HepG2 (cell line): ENCODE results near the gene TGFBRAP1. TPM values are rescaled to one million over a fixed set of nuclear protein-coding genes. Genes with fewer than 3 reads are reported as not detected.

Experiments
- ATAC-seq: fragments of 200-7000 bp; cut with Tn5 transposase; 3 replicates; pipeline ENCODE4 v1.9.1; 2020; ENCODE audit warnings: mild to moderate bottlenecking, moderate library complexity
- BruUV-seq: library from RNA; stranded (reverse); fragments of 400-500 nt; replicated peaks from 2 replicates; lab custom pipeline; 2021; lab: Mats Ljungman, UMichigan
- CTCF ChIA-PET: fragments of 300-600 bp; formaldehyde crosslinking; extraction: SDS; loops from one replicate; lab custom pipeline; 2021; ENCODE audit warnings: low total read pairs, inconsistent platforms, low intra/inter-chr PET ratio; lab: Yijun Ruan, JAX
- POLR2A ChIA-PET: fragments of 350-600 bp; sonication (Branson Sonifier 250); formaldehyde crosslinking; loops from one replicate; lab custom pipeline; 2020; ENCODE audit warnings: antibody characterized with exemption, inconsistent platforms; lab: Yijun Ruan, JAX
- DNase-seq: peaks from one replicate; pipeline ENCODE4 v3.0.0-alpha.2; 2015; ENCODE audit warnings: low spot score
- FAIRE-seq: peaks from 3 replicates; lab custom pipeline; 2011; peaks lifted over from hg19 to GRCh38; lab: Jason Lieb, UNC
- H2AFZ ChIP-seq: one replicate; pipeline ENCODE4 v1.6.1; 2011; ENCODE audit warnings: low read length, inconsistent platforms
- H3K27ac ChIP-seq: fragments of 300-600 bp; 3 replicates; pipeline ENCODE4 v1.8.0; 2011; ENCODE audit warnings: mixed run types, mild to moderate bottlenecking, mixed read lengths, low read length, inconsistent platforms; ENCODE audit not compliant: insufficient read depth; ENCODE audit errors: extremely low read length
- H3K27me3 ChIP-seq, 2 experiments: fragments of 200-600 bp in 1 of 2; 2 replicates in 1 of 2; 3 replicates in 1 of 2; pipeline versions ENCODE4 v1.6.0 to v1.8.0; 2011; ENCODE audit warnings: low read length in 2 of 2, mild to moderate bottlenecking in 2 of 2, moderate library complexity in 2 of 2, inconsistent platforms in 1 of 2; ENCODE audit not compliant: insufficient read depth in 2 of 2, control insufficient read depth in 1 of 2
- H3K36me3 ChIP-seq, 2 experiments: fragments of 200-600 bp in 1 of 2; replicated peaks in 1 of 2; 2 replicates in 1 of 2; 3 replicates in 1 of 2; pipeline versions ENCODE4 v1.5.1 to v1.8.0; 2011; ENCODE audit warnings: low read length in 2 of 2, inconsistent platforms in 1 of 2; ENCODE audit not compliant: insufficient read depth in 2 of 2, control insufficient read depth in 1 of 2
- H3K4me1 ChIP-seq: 2 replicates; pipeline ENCODE4 v1.5.1; 2012; ENCODE audit warnings: low read length, inconsistent platforms; ENCODE audit not compliant: insufficient read depth
- H3K4me2 ChIP-seq: 2 replicates; pipeline ENCODE4 v1.6.0; 2011; ENCODE audit warnings: low read depth, low read length, inconsistent platforms
- H3K4me3 ChIP-seq, 3 experiments: fragments of 200-600 bp in 1 of 3; sonication (generic), shearing (Covaris generic) in 1 of 3; replicated peaks in 1 of 3; 2 replicates each; pipeline ENCODE4 v1.5.1; 2011 to 2016; ENCODE audit warnings: low read length in 3 of 3, inconsistent platforms in 2 of 3, low read depth in 2 of 3, mild to moderate bottlenecking in 2 of 3, control low read depth in 1 of 3, mixed read lengths in 1 of 3; ENCODE audit not compliant: insufficient read depth in 1 of 3
- H3K79me2 ChIP-seq: one replicate; pipeline ENCODE4 v1.6.1; 2011; ENCODE audit warnings: low read length, inconsistent platforms; ENCODE audit not compliant: insufficient read depth
- H3K9ac ChIP-seq: 2 replicates; pipeline ENCODE4 v1.6.0; 2011; ENCODE audit warnings: mild to moderate bottlenecking, low read depth, low read length, inconsistent platforms; ENCODE audit not compliant: insufficient read depth
- H3K9me3 ChIP-seq: 2 replicates; pipeline ENCODE4 v1.5.1; 2012; ENCODE audit warnings: mild to moderate bottlenecking, low read length
- H4K20me1 ChIP-seq: 2 replicates; pipeline ENCODE4 v1.6.0; 2011; ENCODE audit warnings: inconsistent platforms, mild to moderate bottlenecking, low read length, moderate library complexity; ENCODE audit not compliant: insufficient read depth
- CREBL2 ChIP-seq: sonication (generic); formaldehyde crosslinking; IDR thresholded peaks from 2 replicates; pipeline ENCODE4 v1.8.1; 2023; ENCODE audit warnings: missing genetic modification reagents, mild to moderate bottlenecking, borderline replicate concordance
- EHMT2 ChIP-seq: fragments of 200-600 bp; sonication (generic); IDR thresholded peaks from 2 replicates; pipeline ENCODE4 v1.7.0; 2017; ENCODE audit warnings: antibody characterized with exemption, low read depth, low read length, borderline replicate concordance
- HMGXB3 ChIP-seq: sonication (generic); formaldehyde crosslinking; IDR thresholded peaks from 2 replicates; pipeline ENCODE4 v1.4.0; 2020; ENCODE audit warnings: missing genetic modification reagents, borderline replicate concordance
- RAD21 ChIP-seq: fragments of 450-650 bp; formaldehyde crosslinking; IDR thresholded peaks from 2 replicates; pipeline ENCODE4 v1.5.0; 2020; ENCODE audit warnings: mild to moderate bottlenecking
- SETDB1 ChIP-seq: sonication (generic); formaldehyde crosslinking; IDR thresholded peaks from 2 replicates; pipeline ENCODE4 v1.5.1; 2020; ENCODE audit warnings: missing genetic modification reagents, mild to moderate bottlenecking, borderline replicate concordance
- STAG1 ChIP-seq: sonication (generic); formaldehyde crosslinking; IDR thresholded peaks from 2 replicates; pipeline ENCODE4 v1.4.0; 2020; ENCODE audit warnings: missing genetic modification reagents
- XRCC5 ChIP-seq: fragments of 200-400 bp; formaldehyde crosslinking; optimal IDR thresholded peaks from 2 replicates; pipeline ENCODE3; 2017; ENCODE audit warnings: mild to moderate bottlenecking, low read length
- ZBTB7A ChIP-seq: sonication (generic); formaldehyde crosslinking; IDR thresholded peaks from 2 replicates; pipeline ENCODE4 v1.8.0; 2022; ENCODE audit warnings: mild to moderate bottlenecking, missing genetic modification reagents
- WGBS: methylation state at CpG from one replicate; pipeline ENCODE4 v1.1.6; 2017; ENCODE audit warnings: low lambda C conversion rate; 5-methylcytosine and 5-hydroxymethylcytosine counted together
- in situ Hi-C: cut with HindIII; loops from 2 replicates; pipeline ENCODE4 v1.10.0; 2017; ENCODE audit warnings: low pct_unique_long_range_greater_than_20kb; ENCODE audit not compliant: extremely low pct_ligation_motif_present
- intact Hi-C: fragments of 100-400 bp; cut with micrococcal nuclease; formaldehyde crosslinking; loops from one replicate; pipeline ENCODE4 v1.10.0; 2022; ENCODE audit not compliant: unreplicated experiment
- polyA plus RNA-seq, 8 experiments: library from polyadenylated mRNA; depleted of rRNA in 3 of 8; stranded (reverse) in 7 of 8; unstranded in 1 of 8; fragments of >200 nt; fragmentation: Illumina TruSeq in 4 of 8; extraction: Trizol in 4 of 8; gene quantifications; 2 replicates each; pipeline versions ENCODE4 v1.2.1 to v1.2.3, GENCODE V29; 2011 to 2016; ENCODE audit warnings: low read depth in 4 of 8, missing spikeins in 1 of 8, mixed read lengths in 1 of 8; ENCODE audit not compliant: insufficient read depth in 1 of 8
- total RNA-seq, 5 experiments: library from RNA; depleted of rRNA; stranded (reverse); fragments of >200 nt; fragmentation: Illumina TruSeq; extraction: Trizol; gene quantifications; 2 replicates each; pipeline ENCODE4 v1.2.3, GENCODE V29; 2016; ENCODE audit warnings: low read depth in 1 of 5
- TF ChIP-seq, protein P1 (sequence below): sonication (generic); formaldehyde crosslinking; IDR thresholded peaks from 2 replicates; pipeline ENCODE4 v1.9.0; 2022; ENCODE audit warnings: low read depth, missing genetic modification reagents
- TF ChIP-seq, protein P2 (sequence below): sonication (generic); formaldehyde crosslinking; IDR thresholded peaks from 2 replicates; pipeline ENCODE4 v1.5.0; 2020; ENCODE audit warnings: mild to moderate bottlenecking, missing genetic modification reagents, moderate library complexity

The TGFBRAP1 gene
- total and polyA plus RNA-seq, 2 of the 13 experiments (the other 11 are each of a cell fraction or from before 2014, with no cell fraction given) = 12.7 to 22.9 TPM

GRCh38 chr2:105296017-105296611, 33.4 kb downstream of the TGFBRAP1 start (continued):
- no peak for TF ChIP-seq ZBTB7A (CRISPR knock-in tag)

DNA sequence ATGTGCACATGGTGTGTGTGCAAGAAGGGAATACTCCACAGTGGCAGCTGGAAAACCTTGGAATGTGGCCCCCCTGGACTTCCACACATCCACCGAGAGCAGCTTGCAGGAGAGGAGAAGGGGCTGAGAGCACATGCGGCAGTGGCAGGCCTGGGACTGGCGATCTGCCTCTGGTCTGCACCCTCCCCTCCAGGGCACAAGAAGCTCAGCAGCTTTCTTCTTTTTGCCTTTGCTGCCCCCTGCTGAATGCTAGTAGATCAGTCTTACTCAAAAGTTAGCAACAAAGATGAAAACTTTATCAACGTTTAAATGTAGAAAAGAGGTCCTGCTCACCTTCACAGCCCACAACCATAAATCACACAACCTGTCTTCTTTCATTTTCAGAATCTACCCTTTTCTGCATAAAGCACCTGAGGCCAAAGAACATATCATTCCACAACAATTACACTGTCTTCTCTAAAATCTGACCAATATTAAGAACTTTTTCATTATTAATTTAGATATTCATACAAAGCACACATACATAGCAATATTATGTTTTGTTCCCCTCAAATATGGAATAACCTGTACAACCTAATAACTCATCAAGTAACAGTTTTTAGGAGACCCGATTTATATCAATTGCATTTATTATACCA, 34.6 kb downstream of the TGFBRAP1 start:
- no TSS peak for BruUV-seq
- H4K20me1 ChIP-seq = 0 out of 2 replicates have a peak, but pooled peaks cover 3% of the 10 kb centered on the region
- H3K9me3 ChIP-seq = no peaks in the 10 kb centered on the region
- peak; percentile 90 for ATAC-seq
- H3K79me2 ChIP-seq = peaks cover 3% of the 10 kb centered on the region
- ChIA-PET CTCF (interaction anchor here (1.1 kb wide), 1 partner anchor 181 kb away, joined by 3 read pairs; no protein-coding TSS in a partner anchor), POLR2A (interaction anchor here (1.0 kb wide), 1 partner anchor 35 kb away, joined by 3 read pairs; the partner anchor contains the start of gene TGFBRAP1)
- H3K36me3 ChIP-seq = peaks cover 27 to 81% of the 10 kb centered on the region in 2 experiments
- H3K27ac ChIP-seq = no peak overlapping the region
- no peak overlapping the region for H3K4me3 ChIP-seq
- H3K27me3 ChIP-seq = no peaks in the 10 kb centered on the region
- in situ Hi-C loops = no loop called here
- FAIRE-seq = peak; percentile 74
- intact Hi-C loops = loop anchor here (1.0 kb wide), 1 partner anchor 181 kb away; no protein-coding TSS in a partner anchor
- no peak overlapping the region for H3K9ac ChIP-seq
- 74% methylated on average over 5 of the region's 5 CpGs for WGBS
- TF ChIP-seq STAG1 (CRISPR knock-in tag) (peak; percentile 25; the same call in 1 of the 2 replicates), CREBL2 (CRISPR knock-in tag) (no peak), SETDB1 (no peak), XRCC5 (peak; percentile 28), HMGXB3 (CRISPR knock-in tag) (no peak), RAD21 (CRISPR knock-in tag) (0 out of 2 replicates have a peak, but pooled peaks have one; percentile 22), EHMT2 (no peak)
- TF ChIP-seq, protein P1, sequence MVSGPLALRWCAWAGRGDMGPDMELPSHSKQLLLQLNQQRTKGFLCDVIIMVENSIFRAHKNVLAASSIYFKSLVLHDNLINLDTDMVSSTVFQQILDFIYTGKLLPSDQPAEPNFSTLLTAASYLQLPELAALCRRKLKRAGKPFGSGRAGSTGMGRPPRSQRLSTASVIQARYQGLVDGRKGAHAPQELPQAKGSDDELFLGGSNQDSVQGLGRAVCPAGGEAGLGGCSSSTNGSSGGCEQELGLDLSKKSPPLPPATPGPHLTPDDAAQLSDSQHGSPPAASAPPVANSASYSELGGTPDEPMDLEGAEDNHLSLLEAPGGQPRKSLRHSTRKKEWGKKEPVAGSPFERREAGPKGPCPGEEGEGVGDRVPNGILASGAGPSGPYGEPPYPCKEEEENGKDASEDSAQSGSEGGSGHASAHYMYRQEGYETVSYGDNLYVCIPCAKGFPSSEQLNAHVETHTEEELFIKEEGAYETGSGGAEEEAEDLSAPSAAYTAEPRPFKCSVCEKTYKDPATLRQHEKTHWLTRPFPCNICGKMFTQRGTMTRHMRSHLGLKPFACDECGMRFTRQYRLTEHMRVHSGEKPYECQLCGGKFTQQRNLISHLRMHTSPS (CRISPR knock-in tag) = no peak
- TF ChIP-seq, protein P2, sequence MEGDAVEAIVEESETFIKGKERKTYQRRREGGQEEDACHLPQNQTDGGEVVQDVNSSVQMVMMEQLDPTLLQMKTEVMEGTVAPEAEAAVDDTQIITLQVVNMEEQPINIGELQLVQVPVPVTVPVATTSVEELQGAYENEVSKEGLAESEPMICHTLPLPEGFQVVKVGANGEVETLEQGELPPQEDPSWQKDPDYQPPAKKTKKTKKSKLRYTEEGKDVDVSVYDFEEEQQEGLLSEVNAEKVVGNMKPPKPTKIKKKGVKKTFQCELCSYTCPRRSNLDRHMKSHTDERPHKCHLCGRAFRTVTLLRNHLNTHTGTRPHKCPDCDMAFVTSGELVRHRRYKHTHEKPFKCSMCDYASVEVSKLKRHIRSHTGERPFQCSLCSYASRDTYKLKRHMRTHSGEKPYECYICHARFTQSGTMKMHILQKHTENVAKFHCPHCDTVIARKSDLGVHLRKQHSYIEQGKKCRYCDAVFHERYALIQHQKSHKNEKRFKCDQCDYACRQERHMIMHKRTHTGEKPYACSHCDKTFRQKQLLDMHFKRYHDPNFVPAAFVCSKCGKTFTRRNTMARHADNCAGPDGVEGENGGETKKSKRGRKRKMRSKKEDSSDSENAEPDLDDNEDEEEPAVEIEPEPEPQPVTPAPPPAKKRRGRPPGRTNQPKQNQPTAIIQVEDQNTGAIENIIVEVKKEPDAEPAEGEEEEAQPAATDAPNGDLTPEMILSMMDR (CRISPR knock-in tag) = peak; percentile 69
- TF ChIP-seq, all 625 proteins: peak for 4
- H2AFZ ChIP-seq = no peak overlapping the region
- no peaks in the 10 kb centered on the region for H3K4me1 ChIP-seq
- no peak overlapping the region for H3K4me2 ChIP-seq
- DNase-seq = peak; percentile 59
